Measurements from ENCODE around the gene SUN1. TPM values are rescaled to one million over a fixed set of nuclear protein-coding genes. Genes with fewer than 3 reads are reported as not detected.

Gene SUN1
- total and polyA plus RNA-seq, 2 donors from 2014 or later = 40.4 to 168 TPM

DNA sequence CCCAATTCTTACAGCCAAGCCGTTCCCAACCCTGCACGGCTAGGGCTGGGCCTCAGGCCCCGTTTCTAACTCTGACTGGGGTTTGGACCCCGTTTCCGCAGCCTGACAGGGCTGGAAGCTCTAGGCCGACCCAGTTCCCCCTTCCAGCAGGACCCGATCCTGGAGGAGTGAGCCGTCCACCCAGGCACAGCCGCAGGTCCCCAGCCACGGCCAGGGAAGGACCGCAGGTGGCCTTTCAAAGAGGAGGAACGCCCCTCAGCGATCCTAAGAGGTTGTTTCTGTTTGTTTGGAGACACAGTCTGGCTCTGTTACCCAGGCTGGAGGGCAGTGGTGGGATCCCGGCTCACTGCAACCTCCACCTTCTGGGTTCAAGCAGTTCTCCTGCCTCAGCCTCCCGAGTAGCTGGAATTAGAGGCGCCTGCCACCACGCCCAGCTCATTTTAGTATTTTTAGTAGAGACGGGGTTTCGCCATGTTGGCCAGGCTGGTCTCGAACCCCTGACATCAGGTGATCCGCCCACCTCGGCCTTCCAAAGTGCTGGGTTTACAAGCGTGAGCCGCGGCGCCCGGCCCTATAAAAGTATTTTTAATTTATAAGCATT, 43.3 kb downstream of the SUN1 start:
- DNase-seq = peak in 2 of 5 donors; percentile 84 to 88
- Histone ChIP-seq H3K27me3 (ENCODE audit: control insufficient read depth, insufficient read depth, low read length) (no peaks in the 10 kb centered on the region), H3K4me1 (ENCODE audit: control insufficient read depth in 2 of 3, insufficient read depth in 2 of 3, low read depth in 1 of 3, low read length in 3 of 3) (peaks cover 0 to 24% (median 9%) of the 10 kb centered on the region in 3 donors), H3K9me3 (ENCODE audit: control insufficient read depth in 2 of 3, insufficient read depth in 1 of 3, low read length in 3 of 3) (no peaks in the 10 kb centered on the region), H3K27ac (ENCODE audit: low read depth in 2 of 2, low read length in 2 of 2) (peak overlapping the region; percentile 11 to 82), H3K36me3 (ENCODE audit: control insufficient read depth in 2 of 3, insufficient read depth in 3 of 3, low read length in 3 of 3) (peaks cover 3 to 14% (median 6%) of the 10 kb centered on the region in 3 donors), H3K4me3 (ENCODE audit: low read length in 3 of 3) (peak overlapping the region in 2 of 3 donors; percentile 16 to 30), H3K9ac (ENCODE audit: low read length in 3 of 3) (no peak overlapping the region)
- TF ChIP-seq, protein P1, sequence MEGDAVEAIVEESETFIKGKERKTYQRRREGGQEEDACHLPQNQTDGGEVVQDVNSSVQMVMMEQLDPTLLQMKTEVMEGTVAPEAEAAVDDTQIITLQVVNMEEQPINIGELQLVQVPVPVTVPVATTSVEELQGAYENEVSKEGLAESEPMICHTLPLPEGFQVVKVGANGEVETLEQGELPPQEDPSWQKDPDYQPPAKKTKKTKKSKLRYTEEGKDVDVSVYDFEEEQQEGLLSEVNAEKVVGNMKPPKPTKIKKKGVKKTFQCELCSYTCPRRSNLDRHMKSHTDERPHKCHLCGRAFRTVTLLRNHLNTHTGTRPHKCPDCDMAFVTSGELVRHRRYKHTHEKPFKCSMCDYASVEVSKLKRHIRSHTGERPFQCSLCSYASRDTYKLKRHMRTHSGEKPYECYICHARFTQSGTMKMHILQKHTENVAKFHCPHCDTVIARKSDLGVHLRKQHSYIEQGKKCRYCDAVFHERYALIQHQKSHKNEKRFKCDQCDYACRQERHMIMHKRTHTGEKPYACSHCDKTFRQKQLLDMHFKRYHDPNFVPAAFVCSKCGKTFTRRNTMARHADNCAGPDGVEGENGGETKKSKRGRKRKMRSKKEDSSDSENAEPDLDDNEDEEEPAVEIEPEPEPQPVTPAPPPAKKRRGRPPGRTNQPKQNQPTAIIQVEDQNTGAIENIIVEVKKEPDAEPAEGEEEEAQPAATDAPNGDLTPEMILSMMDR (IDR thresholded peaks at IDR 0.05; ENCODE audit: borderline replicate concordance, extremely low read depth, insufficient read depth) = no peak
- intact Hi-C loops (cut with DNase I) = loop anchor here (10.0 kb wide), 1 partner anchor 91 kb away; no protein-coding TSS in a partner anchor
- no peak for FAIRE-seq

DNA sequence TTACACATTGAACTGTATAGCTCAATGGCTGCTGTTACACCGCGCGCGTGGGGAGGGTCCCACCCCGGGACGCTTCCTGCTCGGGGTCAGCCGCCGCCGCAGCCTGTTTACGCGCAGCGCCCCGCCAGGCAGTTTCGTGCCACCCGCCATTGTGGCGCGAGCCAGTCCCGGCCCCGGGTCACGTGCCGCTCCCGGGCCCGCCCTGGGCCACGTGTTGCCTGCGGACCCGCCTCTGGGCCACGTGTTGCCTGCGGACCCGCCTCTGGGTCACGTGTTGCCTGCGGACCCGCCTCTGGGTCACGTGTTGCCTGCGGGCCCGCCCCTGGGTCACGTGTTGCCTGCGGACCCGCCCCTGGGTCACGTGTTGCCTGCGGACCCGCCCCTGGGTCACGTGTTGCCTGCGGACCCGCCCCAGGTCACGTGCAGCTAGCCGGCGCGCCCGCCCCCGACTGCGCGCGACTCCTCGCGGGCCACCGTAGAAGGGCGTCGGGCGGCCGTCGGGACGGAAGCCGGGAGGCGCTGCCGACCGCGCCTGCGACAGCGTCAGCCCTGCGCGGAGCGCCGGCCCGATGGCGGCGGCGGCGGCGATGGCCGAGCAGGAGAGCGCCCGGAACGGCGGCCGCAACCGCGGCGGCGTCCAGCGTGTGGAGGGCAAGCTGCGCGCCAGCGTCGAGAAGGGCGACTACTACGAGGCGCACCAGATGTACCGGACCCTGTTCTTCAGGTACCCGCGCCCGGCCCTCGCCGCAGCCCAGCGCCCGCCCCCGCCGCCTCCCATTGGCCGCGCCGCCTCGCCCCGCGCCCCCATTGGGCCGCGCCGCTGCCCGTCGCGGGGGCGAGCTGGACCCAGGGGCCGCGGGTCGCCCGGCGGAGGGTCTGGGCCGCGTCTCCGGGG, 44.0 kb downstream of the SUN1 start, which contains the start of gene GET4:
TSS of gene GET4 (plus strand) at position 478 of the 895 bp plus-strand sequence. CDS start at position 570, 92 bp downstream.
- H3K4me1 ChIP-seq (ENCODE audit: control insufficient read depth in 2 of 3, insufficient read depth in 2 of 3, low read depth in 1 of 3, low read length in 3 of 3) = peaks cover 0 to 24% (median 9%) of the 10 kb centered on the region in 3 donors
- no peak for FAIRE-seq
- intact Hi-C loops (cut with DNase I) = loop anchor here (10.0 kb wide), 1 partner anchor 92 kb away; no protein-coding TSS in a partner anchor

DNA sequence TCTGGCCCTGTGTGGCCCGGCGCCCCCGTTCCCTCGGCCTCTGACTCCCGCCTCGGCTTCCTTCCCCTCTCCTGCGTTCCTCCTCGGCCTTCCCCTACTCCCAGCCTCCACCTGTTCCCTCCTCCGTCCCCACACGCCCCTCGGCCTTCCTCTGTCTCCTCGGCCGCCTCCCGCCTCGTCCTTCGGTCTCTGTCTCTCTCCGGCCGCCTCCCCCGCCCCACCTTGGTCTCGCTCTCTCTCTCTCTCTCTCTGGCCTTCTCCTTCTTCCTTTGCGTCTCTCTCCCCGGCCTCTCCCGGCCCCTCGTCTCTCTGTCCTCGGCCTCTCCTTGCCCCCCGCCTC, 44.7 kb downstream of the SUN1 start:
- H3K4me1 ChIP-seq (ENCODE audit: control insufficient read depth in 2 of 3, insufficient read depth in 2 of 3, low read depth in 1 of 3, low read length in 3 of 3) = peaks cover 0 to 28% (median 11%) of the 10 kb centered on the region in 3 donors
- H3K9me3 ChIP-seq (ENCODE audit: control insufficient read depth in 2 of 3, insufficient read depth in 1 of 3, low read length in 3 of 3) = no peaks in the 10 kb centered on the region
- DNase-seq (peak in 1 of 5 donors; percentile 90), FAIRE-seq (no peak)
- peak overlapping the region; percentile 29 to 79 for H3K27ac ChIP-seq (ENCODE audit: low read depth in 2 of 2, low read length in 2 of 2)
- TF ChIP-seq, protein P1 (IDR thresholded peaks at IDR 0.05; ENCODE audit: borderline replicate concordance, extremely low read depth, insufficient read depth) = no peak
- H3K36me3 ChIP-seq (ENCODE audit: control insufficient read depth in 2 of 3, insufficient read depth in 3 of 3, low read length in 3 of 3) = peaks cover 3 to 11% (median 6%) of the 10 kb centered on the region in 3 donors
- intact Hi-C loops (cut with DNase I) = loop anchor here (10.0 kb wide), 1 partner anchor 92 kb away; no protein-coding TSS in a partner anchor
- peak overlapping the region; percentile 60 to 74 (median 73) for H3K4me3 ChIP-seq (ENCODE audit: low read length in 3 of 3)
- H3K27me3 ChIP-seq (ENCODE audit: control insufficient read depth, insufficient read depth, low read length) = no peaks in the 10 kb centered on the region
- H3K9ac ChIP-seq (ENCODE audit: low read length in 3 of 3) = peak overlapping the region in 2 of 3 donors; percentile 62 to 87

More for the DNA sequence above, 44.0 kb downstream of the SUN1 start, which contains the start of gene GET4:
- Histone ChIP-seq H3K9me3 (ENCODE audit: control insufficient read depth in 2 of 3, insufficient read depth in 1 of 3, low read length in 3 of 3) (no peaks in the 10 kb centered on the region), H3K4me3 (ENCODE audit: low read length in 3 of 3) (peak within 1 kb of the TSS; percentile 60 to 74 (median 73)), H3K27me3 (ENCODE audit: control insufficient read depth, insufficient read depth, low read length) (no peaks in the 10 kb centered on the region), H3K9ac (ENCODE audit: low read length in 3 of 3) (peak within 1 kb of the TSS in 2 of 3 donors; percentile 62 to 87), H3K36me3 (ENCODE audit: control insufficient read depth in 2 of 3, insufficient read depth in 3 of 3, low read length in 3 of 3) (peaks cover 3 to 14% (median 6%) of the 10 kb centered on the region in 3 donors), H3K27ac (ENCODE audit: low read depth in 2 of 2, low read length in 2 of 2) (peak within 1 kb of the TSS; percentile 29 to 86)
- TF ChIP-seq, protein P1 (IDR thresholded peaks at IDR 0.05; ENCODE audit: borderline replicate concordance, extremely low read depth, insufficient read depth) = no peak
- DNase-seq = peak; percentile 95 to 100 (median 98)

Data from kidney (tissue), 14 donors.